T-helper 1 cell treated with Interleukin-12 subunit alpha and Interleukin-12 subunit beta and Interleukin-4 antibody, amounts not matched to agents 30 μg/mL and 1 μg/mL, for 36 hours (primary cell): ENCODE data around the gene ATP11A.

Experiments used
- H3K27ac Mint-ChIP-seq: one replicate; pipeline ENCODE4 v1.8.0; 2021; ENCODE audit warnings: mild to moderate bottlenecking, mixed read lengths
- H3K27me3 Mint-ChIP-seq: one replicate; pipeline ENCODE4 v1.8.0; 2021; ENCODE audit warnings: low read depth, mixed read lengths
- H3K36me3 Mint-ChIP-seq: one replicate; pipeline ENCODE4 v1.8.0; 2021; ENCODE audit warnings: low read depth, mixed read lengths
- H3K4me1 Mint-ChIP-seq: one replicate; pipeline ENCODE4 v1.8.0; 2021; ENCODE audit warnings: low read depth, mixed read lengths
- H3K4me3 Mint-ChIP-seq: one replicate; pipeline ENCODE4 v1.8.0; 2021; ENCODE audit warnings: mild to moderate bottlenecking, moderate library complexity, mixed read lengths
- H3K9me3 Mint-ChIP-seq: one replicate; pipeline ENCODE4 v1.8.0; 2021; ENCODE audit warnings: mixed read lengths

Gene ATP11A

DNA sequence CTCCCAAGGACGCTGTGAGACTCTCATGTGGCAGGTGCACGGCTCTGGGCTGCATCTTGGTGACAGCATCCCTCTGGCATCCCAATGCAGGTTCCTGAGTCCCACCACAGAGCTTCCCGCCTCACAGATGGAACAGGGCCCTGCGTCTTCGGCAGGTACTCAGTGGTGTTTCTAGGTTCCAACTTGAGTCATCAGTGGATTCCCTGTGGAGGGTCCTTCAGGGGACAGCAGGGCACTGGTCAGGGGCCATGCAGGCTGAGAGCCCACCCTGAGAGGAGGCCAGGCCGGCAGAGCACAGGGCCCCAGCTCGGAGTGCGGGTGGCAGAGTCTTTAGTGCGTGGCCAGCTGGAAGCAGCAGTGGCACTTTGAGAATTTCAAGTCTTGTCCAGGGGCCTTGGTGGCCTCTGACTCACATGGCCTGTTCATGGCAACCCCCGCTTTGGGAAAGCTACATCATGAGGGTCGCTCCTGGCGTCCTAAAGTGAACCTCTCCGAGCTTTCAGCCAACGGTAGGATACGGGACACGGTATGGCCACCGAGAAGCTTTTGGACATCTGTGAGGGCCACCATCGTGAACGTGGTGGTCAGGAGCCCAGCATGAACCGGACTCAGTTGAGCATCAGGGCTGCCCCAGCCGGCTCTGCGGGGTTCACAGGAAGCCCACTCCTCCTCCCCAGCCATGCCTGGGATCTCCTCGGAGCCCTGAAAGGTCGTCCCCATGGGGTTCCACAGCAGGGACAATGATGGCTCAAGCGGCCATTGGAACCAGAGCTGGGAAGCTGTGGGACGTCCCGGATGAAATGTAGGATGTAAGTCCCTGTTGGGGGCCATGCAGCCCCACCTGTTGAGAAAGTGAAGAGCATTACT is 207.1 kb downstream of the ATP11A start:
- H3K4me3 Mint-ChIP-seq = no peak overlapping the region
- no peaks in the 10 kb centered on the region for H3K9me3 Mint-ChIP-seq
- no peaks in the 10 kb centered on the region for H3K4me1 Mint-ChIP-seq
- peaks cover 29% of the 10 kb centered on the region for H3K27me3 Mint-ChIP-seq
- H3K36me3 Mint-ChIP-seq = no peaks in the 10 kb centered on the region
- H3K27ac Mint-ChIP-seq = no peak overlapping the region

DNA sequence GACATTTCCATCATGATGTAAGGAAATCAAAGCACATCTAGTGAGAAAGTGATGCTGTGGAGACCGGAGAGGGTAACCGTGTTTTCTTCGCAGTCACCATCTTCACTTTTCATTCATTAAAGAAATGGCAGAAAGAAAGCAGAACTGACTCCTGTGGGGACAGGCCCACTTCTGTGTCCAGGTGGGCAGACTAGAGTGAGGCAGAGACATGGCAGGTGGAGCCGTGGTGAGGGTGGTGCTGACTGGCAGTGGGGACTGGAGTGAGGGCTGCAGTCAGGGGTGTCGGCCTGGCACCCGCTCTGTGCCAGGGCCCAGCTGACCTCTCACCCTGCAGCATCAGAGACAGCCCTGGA is 207.7 kb downstream of the ATP11A start:
- no peaks in the 10 kb centered on the region for H3K4me1 Mint-ChIP-seq
- no peaks in the 10 kb centered on the region for H3K36me3 Mint-ChIP-seq
- H3K4me3 Mint-ChIP-seq = no peak overlapping the region
- no peaks in the 10 kb centered on the region for H3K9me3 Mint-ChIP-seq
- no peak overlapping the region for H3K27ac Mint-ChIP-seq
- peaks cover 25% of the 10 kb centered on the region for H3K27me3 Mint-ChIP-seq

DNA sequence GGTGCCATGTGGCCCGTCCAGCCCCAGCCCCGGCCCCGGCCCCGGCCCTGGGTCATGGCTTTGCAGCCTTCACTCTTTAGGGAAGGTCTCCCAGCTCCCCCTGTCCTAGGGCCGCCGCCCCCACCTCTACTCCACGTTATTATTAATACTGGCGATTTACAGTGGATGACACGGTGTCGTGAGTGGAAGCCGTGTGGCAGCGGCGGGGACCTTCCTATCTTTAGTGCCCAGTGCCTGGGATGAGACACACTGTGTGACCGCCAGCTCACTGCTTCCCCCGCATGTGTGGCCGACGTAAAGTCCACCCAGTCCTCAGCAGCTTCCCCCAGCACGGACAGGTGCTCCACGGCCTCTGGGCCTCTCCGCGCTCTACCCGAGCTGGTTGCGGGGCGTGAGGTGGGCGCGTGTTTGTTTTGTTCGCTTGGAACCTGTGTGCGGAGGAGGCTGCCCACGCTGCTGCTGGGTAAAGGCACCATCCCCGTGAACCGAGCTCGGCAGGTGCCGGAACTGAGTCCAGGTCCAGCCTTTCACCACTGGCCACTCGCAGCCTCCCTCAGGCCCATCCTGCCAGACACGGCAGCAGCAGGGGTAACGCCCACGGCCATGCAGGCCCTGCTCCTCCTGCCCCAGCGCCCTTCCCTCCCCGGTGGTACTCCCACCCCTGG is 208.2 kb downstream of the ATP11A start:
- peaks cover 20% of the 10 kb centered on the region for H3K27me3 Mint-ChIP-seq
- H3K9me3 Mint-ChIP-seq = no peaks in the 10 kb centered on the region
- no peaks in the 10 kb centered on the region for H3K4me1 Mint-ChIP-seq
- H3K36me3 Mint-ChIP-seq = no peaks in the 10 kb centered on the region
- H3K27ac Mint-ChIP-seq = no peak overlapping the region
- H3K4me3 Mint-ChIP-seq = no peak overlapping the region

DNA sequence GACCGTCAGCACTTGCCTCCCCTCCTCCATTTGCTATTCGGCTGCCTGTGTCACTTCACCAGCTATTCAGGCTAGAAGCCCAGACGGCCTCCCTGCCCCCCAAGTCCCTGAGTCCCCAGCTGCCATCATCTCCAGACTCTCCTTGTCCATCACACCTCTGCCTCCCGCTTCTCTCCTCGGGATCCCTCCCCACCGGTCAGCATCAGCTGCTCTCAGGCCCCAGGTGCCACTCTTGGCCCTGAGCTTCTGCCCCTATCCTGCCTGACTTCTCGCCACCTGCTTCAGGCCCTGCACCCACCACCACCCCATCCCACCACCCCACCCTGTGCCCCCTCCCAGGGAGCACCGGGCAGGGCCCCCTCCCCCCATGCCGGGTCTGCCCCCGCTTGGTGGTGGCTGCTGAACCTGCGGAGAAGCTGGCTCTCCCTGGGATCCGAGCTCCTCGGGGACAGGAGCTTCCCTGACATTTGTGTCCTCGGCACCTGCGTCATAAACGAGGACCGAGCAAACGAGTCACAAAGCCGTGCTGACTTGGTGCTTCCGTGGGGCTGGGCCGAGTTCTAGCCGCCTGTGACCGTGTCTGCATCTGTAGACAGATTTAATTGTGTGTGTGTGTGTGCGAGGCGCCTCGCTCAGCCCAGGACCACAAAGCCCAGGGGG is 208.9 kb downstream of the ATP11A start:
- Mint-ChIP-seq H3K27ac (no peak overlapping the region), H3K36me3 (no peaks in the 10 kb centered on the region), H3K27me3 (peaks cover 14% of the 10 kb centered on the region), H3K9me3 (no peaks in the 10 kb centered on the region), H3K4me1 (no peaks in the 10 kb centered on the region), H3K4me3 (no peak overlapping the region)

DNA sequence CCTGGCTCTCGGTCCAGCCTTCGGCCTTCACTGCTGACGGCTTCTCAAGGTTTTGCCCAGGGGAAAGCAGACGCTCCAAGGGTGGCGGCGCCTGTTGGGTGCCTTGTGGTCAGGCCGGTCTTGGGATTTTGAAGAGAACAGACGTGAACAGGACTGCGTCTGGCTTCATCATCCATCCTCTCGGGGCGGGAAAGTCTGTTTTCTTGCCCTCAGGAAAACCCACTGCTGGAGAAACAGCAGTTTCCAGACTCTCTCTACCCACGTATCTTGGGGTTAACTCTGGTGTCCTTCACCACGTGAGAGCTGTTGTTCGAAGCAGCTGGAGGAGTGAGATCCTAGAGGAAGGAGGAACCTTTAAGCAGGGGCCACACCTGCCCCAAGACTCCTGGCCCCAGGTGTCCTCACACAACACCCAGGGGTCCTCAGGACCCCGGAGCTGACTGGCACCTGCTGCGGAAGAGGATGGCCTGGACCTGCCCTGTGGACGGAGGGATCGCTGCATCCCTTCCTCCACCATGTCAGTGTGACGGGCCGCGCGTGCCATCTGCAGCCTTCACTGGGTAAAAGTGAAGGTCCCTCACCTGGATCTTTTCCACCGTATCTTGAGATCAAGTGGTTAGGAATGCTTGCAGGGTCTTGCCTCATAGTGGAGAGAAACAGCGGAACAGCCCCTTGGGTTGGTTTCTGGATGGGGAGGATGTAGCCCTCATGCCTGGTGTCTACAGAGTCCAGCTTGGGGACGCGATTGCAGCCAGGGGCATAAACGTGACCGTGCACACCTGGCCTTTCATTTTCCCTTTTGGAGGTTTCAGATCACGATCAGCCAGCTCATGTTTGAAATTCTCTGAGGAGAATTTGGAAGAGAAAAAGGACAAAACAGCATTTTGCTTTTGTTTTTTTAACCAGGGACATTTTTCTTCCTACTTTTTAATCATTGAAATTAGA is 209.7 kb downstream of the ATP11A start:
- peaks cover 14% of the 10 kb centered on the region for H3K27me3 Mint-ChIP-seq
- no peak overlapping the region for H3K27ac Mint-ChIP-seq
- no peaks in the 10 kb centered on the region for H3K36me3 Mint-ChIP-seq
- H3K4me1 Mint-ChIP-seq = no peaks in the 10 kb centered on the region
- H3K4me3 Mint-ChIP-seq = no peak overlapping the region
- H3K9me3 Mint-ChIP-seq = no peaks in the 10 kb centered on the region

DNA sequence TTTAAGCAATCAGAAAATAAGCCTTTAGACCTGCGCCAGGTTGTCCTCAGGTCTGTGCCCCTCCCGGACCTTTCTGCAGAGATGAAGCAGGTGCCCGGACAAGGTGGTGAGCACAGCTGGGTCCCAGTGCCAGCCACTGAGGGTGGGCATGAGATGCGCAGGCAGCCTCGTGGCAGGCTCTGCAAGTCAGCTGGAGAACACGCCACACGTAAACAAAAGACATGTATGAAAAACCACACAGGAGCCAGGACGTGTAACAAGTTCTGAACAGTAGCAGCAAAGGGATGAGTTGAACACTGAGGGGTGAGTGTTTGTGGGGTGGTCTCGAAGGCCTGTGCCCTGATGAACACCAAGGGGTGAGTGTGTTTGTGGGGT is 210.4 kb downstream of the ATP11A start:
- Mint-ChIP-seq H3K36me3 (no peaks in the 10 kb centered on the region), H3K4me1 (no peaks in the 10 kb centered on the region), H3K27ac (no peak overlapping the region), H3K27me3 (peaks cover 13% of the 10 kb centered on the region), H3K9me3 (peaks cover 5% of the 10 kb centered on the region), H3K4me3 (no peak overlapping the region)

DNA sequence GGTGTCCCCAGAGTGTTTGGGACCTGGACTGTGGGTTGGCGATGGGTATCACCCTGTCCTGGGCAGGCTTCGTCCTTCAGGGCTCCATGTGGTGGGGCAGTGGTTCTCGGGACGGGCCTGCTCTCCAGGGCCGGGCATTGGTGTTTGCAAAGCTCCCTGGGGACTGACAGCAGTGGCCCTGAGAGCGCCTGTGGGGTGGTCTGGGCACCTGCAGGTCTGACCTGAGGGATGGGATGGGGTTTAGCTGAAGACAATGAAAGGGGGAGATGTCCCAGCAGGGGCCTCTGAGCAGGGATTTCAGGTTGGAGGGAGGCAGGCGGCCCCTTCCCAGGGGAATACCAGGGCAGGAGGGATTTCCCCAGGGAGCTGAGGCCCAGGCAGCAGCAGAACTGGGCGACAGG is 210.9 kb downstream of the ATP11A start:
- Mint-ChIP-seq H3K27ac (no peak overlapping the region), H3K9me3 (peaks cover 6% of the 10 kb centered on the region), H3K36me3 (no peaks in the 10 kb centered on the region)

DNA sequence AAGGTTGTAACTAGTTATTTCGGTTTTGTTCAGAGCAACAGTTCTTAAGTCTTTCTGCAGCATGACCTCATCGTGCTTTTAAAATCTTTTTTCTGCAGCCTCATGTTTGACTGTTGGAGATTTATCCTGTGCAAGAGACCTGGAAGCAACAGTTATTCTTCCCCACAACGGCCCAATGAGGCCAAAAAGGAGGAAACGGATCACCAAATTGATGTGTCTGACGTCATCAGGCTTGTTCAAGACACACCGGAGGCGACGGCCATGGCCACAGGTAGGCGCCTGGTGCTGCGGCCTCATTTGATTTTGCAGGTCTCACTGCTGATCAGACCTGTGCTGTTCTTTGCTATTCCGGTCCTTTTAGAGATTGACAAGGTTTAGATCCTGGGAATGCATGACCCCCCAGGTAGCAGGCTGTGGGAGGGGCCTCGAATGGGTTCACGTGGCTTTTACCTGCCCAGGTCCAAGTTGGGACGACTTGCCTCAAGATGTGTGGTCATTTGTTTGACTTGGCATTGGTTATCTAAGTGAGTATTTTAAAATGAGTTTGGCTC is 212.3 kb downstream of the ATP11A start:
- H3K4me1 Mint-ChIP-seq = no peaks in the 10 kb centered on the region
- H3K4me3 Mint-ChIP-seq = no peak overlapping the region
- H3K27me3 Mint-ChIP-seq = no peaks in the 10 kb centered on the region
- no peaks in the 10 kb centered on the region for H3K36me3 Mint-ChIP-seq
- H3K9me3 Mint-ChIP-seq = peaks cover 6% of the 10 kb centered on the region
- no peak overlapping the region for H3K27ac Mint-ChIP-seq

More for the DNA sequence above, 210.9 kb downstream of the ATP11A start:
- no peak overlapping the region for H3K4me3 Mint-ChIP-seq
- H3K27me3 Mint-ChIP-seq = peaks cover 10% of the 10 kb centered on the region
- H3K4me1 Mint-ChIP-seq = no peaks in the 10 kb centered on the region

DNA sequence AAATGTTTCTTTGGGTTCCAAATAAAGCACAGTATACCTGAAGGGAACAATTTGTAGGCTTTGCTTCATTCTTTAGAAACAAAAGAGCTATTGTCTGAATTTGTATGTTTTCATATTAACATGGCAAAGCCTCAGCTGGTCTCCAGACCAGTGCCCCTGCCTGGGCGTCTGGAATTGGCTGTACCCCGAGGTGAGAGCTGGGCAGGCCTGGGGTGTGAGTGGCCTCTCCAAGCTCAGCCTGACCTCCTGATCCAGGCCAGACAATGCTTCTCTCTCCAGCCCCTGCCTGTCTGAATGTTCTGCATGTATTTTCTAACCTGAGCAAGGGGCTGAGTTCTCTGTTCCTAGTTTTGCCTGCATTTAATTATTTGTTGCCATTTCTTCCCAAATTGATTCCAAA is 212.8 kb downstream of the ATP11A start:
- H3K27ac Mint-ChIP-seq = no peak overlapping the region
- H3K27me3 Mint-ChIP-seq = no peaks in the 10 kb centered on the region
- H3K4me3 Mint-ChIP-seq = no peak overlapping the region
- H3K4me1 Mint-ChIP-seq = no peaks in the 10 kb centered on the region
- H3K36me3 Mint-ChIP-seq = no peaks in the 10 kb centered on the region
- peaks cover 6% of the 10 kb centered on the region for H3K9me3 Mint-ChIP-seq

DNA sequence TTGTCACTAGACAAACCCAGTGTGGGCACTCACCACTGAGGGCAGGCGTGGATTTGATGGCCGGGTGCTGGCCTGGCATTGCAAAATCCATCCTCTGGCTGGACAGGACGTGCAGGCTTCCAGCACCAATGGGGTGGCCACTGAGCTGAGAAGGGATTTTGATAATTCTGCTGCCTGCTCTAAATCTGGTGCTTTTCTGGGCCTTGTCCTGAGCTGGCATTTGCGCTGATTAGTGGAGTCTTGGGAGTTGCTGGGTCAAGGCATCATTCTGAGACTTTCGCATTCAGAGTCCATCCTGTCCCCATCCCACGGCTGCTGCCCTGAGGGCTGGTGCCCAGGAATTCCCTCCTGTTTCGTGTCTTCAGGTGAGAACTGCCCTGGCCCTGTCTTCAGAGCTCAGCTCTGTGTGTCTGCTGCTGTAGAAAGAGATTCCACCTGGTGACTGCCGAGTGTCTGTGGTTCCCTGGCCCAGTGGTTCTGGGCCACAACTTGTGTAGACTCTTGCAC is 213.3 kb downstream of the ATP11A start:
- H3K27ac Mint-ChIP-seq = no peak overlapping the region
- no peak overlapping the region for H3K4me3 Mint-ChIP-seq
- no peaks in the 10 kb centered on the region for H3K27me3 Mint-ChIP-seq
- H3K9me3 Mint-ChIP-seq = peaks cover 6% of the 10 kb centered on the region
- no peaks in the 10 kb centered on the region for H3K4me1 Mint-ChIP-seq
- H3K36me3 Mint-ChIP-seq = no peaks in the 10 kb centered on the region

DNA sequence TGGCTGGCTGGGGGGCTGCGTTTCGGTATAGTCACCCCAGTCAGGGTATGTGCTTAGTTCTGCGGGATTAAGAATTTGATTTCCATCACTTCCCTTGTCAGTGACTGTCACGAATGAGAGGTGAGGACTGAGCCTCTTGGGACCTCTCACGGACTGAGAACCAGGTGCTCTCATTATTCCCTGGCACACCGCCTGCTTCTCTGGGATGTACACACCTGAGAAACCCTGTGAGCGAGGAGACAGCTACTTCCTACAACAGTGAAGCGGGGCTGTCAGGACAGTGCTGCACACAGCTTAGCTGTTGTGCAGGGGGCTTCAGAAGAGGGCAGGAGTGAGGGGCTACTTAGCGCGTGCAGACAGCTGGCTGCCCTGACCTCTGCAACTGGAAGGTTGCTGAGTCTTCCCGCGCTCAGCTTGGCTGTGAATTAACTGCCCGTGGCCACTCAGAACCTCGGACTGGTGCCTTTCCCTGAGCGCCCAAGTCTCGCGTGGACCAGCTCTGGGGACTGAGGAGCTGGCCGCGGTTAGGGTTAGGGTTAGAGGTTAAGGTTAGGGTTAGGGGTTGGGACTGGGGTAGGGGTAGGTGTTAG is 213.9 kb downstream of the ATP11A start:
- no peak overlapping the region for H3K27ac Mint-ChIP-seq
- H3K9me3 Mint-ChIP-seq = peaks cover 6% of the 10 kb centered on the region
- H3K36me3 Mint-ChIP-seq = no peaks in the 10 kb centered on the region
- no peaks in the 10 kb centered on the region for H3K27me3 Mint-ChIP-seq
- no peak overlapping the region for H3K4me3 Mint-ChIP-seq
- no peaks in the 10 kb centered on the region for H3K4me1 Mint-ChIP-seq

DNA sequence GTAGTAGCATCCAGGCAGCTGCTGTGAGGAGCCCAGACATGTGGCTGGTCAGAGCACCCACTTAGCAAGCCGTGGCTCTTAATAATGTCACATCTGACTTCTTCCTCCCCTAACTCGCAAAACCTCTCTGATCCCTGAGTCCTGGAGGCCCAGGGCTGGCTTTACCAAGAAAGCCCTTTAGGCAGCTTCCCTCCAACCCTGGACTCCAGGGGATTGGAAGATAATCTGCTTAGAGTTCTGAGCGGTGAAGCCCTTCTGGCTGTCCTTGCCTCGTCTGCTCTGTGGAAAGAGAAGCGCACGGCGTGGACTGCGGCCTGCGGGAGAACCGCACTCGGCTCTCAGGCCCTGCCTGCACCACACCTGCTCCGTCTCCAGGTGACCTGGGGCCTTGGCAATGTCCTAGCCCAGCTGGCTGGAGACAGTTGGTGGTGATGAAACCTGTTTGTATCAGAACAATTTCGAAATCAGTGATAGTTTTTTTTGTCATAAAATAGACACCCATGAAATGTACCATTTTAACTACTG is 214.7 kb downstream of the ATP11A start:
- H3K4me1 Mint-ChIP-seq = no peaks in the 10 kb centered on the region
- peaks cover 6% of the 10 kb centered on the region for H3K9me3 Mint-ChIP-seq
- no peak overlapping the region for H3K4me3 Mint-ChIP-seq
- no peaks in the 10 kb centered on the region for H3K27me3 Mint-ChIP-seq
- H3K27ac Mint-ChIP-seq = no peak overlapping the region
- no peaks in the 10 kb centered on the region for H3K36me3 Mint-ChIP-seq

DNA sequence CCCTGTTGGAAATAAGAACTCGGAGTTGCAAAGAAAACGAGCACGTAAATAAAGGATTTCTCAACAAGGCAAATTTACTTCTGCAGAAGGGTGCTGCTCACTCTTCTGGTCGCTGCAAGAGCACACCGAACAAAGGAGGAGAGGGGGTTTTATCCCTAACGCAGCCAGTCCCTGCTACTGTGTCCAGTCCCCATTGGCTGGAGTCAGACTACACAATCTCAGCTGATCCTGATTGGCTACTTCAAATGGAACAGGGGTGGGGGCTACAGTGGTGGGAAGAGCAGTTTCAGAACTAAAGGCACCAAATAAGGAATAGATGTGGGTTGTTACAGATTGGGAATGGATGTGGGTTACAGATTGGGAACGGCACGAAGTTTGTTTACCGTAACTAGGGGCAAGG is 215.2 kb downstream of the ATP11A start:
- no peaks in the 10 kb centered on the region for H3K27me3 Mint-ChIP-seq
- H3K36me3 Mint-ChIP-seq = no peaks in the 10 kb centered on the region
- peaks cover 6% of the 10 kb centered on the region for H3K9me3 Mint-ChIP-seq
- H3K4me3 Mint-ChIP-seq = no peak overlapping the region
- no peak overlapping the region for H3K27ac Mint-ChIP-seq
- H3K4me1 Mint-ChIP-seq = no peaks in the 10 kb centered on the region
